ENCODE measurements around the gene SPATA20. TPM values are rescaled to one million over a fixed set of nuclear protein-coding genes. Genes with fewer than 3 reads are reported as not detected.

Gene SPATA20
- total RNA-seq, 2 experiments from 2014 or later = 7.9 to 8.3 TPM

- intact Hi-C loops (cut with micrococcal nuclease; ENCODE audit: unreplicated experiment) = no loop called here
- Histone ChIP-seq H3K9me2 (ENCODE audit: insufficient read depth, low read length) (no peaks in the 10 kb centered on the region), H3K79me2 (ENCODE audit: insufficient read depth, low read depth, low read length) (no peaks in the 10 kb centered on the region), H4K20me1 (ENCODE audit: insufficient read depth, low read length) (no peaks in the 10 kb centered on the region), H3K4me2 (ENCODE audit: low read length) (no peak overlapping the region), H3K27ac (ENCODE audit: low read depth, low read length, poor library complexity, severe bottlenecking) (no peak overlapping the region), H3K36me3 (ENCODE audit: insufficient read depth, low read length) (no peaks in the 10 kb centered on the region), H2AFZ (ENCODE audit: low read length) (no peak overlapping the region), H3K4me3 (ENCODE audit: low read depth, low read length, poor library complexity, severe bottlenecking) (no peak overlapping the region), H3K9me3 (ENCODE audit: low read length) (no peaks in the 10 kb centered on the region), H3K4me1 (ENCODE audit: insufficient read depth, low read length, poor library complexity, severe bottlenecking) (peaks cover 8% of the 10 kb centered on the region)
- CTCF ChIA-PET (ENCODE audit: unreplicated experiment) = no interaction called here
- TF ChIP-seq EZH2phosphoT487 (IDR thresholded peaks at IDR 0.05; ENCODE audit: borderline replicate concordance, low read depth, low read length) = no peak
- TF ChIP-seq, protein P1, sequence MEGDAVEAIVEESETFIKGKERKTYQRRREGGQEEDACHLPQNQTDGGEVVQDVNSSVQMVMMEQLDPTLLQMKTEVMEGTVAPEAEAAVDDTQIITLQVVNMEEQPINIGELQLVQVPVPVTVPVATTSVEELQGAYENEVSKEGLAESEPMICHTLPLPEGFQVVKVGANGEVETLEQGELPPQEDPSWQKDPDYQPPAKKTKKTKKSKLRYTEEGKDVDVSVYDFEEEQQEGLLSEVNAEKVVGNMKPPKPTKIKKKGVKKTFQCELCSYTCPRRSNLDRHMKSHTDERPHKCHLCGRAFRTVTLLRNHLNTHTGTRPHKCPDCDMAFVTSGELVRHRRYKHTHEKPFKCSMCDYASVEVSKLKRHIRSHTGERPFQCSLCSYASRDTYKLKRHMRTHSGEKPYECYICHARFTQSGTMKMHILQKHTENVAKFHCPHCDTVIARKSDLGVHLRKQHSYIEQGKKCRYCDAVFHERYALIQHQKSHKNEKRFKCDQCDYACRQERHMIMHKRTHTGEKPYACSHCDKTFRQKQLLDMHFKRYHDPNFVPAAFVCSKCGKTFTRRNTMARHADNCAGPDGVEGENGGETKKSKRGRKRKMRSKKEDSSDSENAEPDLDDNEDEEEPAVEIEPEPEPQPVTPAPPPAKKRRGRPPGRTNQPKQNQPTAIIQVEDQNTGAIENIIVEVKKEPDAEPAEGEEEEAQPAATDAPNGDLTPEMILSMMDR (conservative IDR thresholded peaks at IDR 0.05; ENCODE audit: low read length) = no peak
- POLR2A ChIA-PET = no interaction called here
- no TSS peak for BruUV-seq (replicated peaks)
- no peak for DNase-seq (ENCODE audit: low spot score)
These were observed 47.9 kb downstream of the SPATA20 start for GRCh38 chr17:50594892-50595291.

DNA sequence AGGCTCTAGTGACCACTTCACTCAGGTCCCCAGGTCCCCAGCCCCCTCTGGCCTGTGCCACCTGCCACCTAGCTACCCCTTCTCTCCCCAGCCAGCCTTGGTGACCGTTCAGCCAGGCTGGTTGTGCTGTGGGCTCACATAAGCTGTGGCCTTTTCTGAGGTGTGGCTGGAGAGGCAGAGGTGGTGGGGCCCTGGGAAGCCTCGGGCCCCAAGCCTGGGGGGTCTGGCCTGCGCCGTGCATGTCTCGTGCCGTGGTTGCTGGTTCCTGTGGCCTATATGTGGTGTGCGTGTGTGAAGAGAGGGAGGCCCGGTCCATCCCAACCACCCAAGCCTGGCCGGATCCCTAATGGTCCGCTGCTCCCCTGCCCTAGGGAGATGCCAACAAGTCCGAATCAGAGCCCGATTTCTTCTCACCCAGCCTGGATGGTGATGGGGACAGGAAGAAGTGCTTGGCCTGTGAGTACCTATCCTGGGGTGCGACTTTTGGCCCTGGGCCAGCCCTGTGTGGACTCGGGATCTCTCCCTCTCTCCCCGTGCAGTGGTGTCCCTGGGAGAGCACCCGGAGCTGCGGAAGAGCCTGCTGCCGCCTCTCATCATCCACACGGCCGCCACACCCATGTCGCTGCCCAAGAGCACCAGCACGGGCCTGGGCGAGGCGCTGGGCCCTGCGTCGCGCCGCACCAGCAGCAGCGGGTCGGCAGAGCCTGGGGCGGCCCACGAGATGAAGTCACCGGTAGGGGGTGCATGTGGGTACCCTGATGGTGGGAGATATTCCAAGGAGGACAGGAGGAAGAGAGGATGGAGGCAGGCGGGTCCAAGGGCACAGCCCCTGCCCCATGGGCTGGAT is 49.4 kb downstream of the SPATA20 start:
- ChIA-PET POLR2A (no interaction called here), CTCF (ENCODE audit: unreplicated experiment) (no interaction called here)
- no peaks in the 10 kb centered on the region for H3K9me2 ChIP-seq (ENCODE audit: insufficient read depth, low read length)
- TF ChIP-seq, protein P1 (conservative IDR thresholded peaks at IDR 0.05; ENCODE audit: low read length) = no peak
- TF ChIP-seq EZH2phosphoT487 (IDR thresholded peaks at IDR 0.05; ENCODE audit: borderline replicate concordance, low read depth, low read length) = no peak
- H3K27ac ChIP-seq (ENCODE audit: low read depth, low read length, poor library complexity, severe bottlenecking) = no peak overlapping the region
- H3K79me2 ChIP-seq (ENCODE audit: insufficient read depth, low read depth, low read length) = no peaks in the 10 kb centered on the region
- no peaks in the 10 kb centered on the region for H3K36me3 ChIP-seq (ENCODE audit: insufficient read depth, low read length)
- no peaks in the 10 kb centered on the region for H4K20me1 ChIP-seq (ENCODE audit: insufficient read depth, low read length)
- H3K4me1 ChIP-seq (ENCODE audit: insufficient read depth, low read length, poor library complexity, severe bottlenecking) = peaks cover 8% of the 10 kb centered on the region
- no peak overlapping the region for H2AFZ ChIP-seq (ENCODE audit: low read length)
- H3K9me3 ChIP-seq (ENCODE audit: low read length) = no peaks in the 10 kb centered on the region
- no peak overlapping the region for H3K4me3 ChIP-seq (ENCODE audit: low read depth, low read length, poor library complexity, severe bottlenecking)
- DNase-seq (ENCODE audit: low spot score) = no peak
- H3K4me2 ChIP-seq (ENCODE audit: low read length) = no peak overlapping the region
- no TSS peak for BruUV-seq (replicated peaks)
- intact Hi-C loops (cut with micrococcal nuclease; ENCODE audit: unreplicated experiment) = no loop called here

DNA sequence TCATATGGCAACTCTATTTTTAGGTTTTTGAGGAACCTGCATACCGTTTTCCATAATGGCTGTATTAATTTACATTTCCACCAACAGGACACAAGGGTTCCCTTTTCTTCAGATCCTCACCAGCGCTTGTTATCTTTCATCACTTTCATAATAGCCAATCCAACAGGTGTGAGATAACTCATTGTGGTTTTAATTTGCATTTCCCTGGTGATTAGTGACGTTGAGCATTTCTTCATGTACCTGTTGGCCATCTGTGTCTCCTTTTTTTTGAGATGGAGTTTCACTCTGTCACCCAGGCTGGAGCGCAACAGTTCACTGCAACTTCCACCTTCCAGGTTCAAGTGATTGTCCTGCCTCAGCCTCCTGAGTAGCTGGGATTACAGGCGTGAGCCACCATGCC is 51.5 kb downstream of the SPATA20 start:
- Histone ChIP-seq H3K79me2 (ENCODE audit: insufficient read depth, low read depth, low read length) (no peaks in the 10 kb centered on the region), H3K9me3 (ENCODE audit: low read length) (no peaks in the 10 kb centered on the region), H3K27ac (ENCODE audit: low read depth, low read length, poor library complexity, severe bottlenecking) (no peak overlapping the region), H3K9me2 (ENCODE audit: insufficient read depth, low read length) (no peaks in the 10 kb centered on the region), H2AFZ (ENCODE audit: low read length) (no peak overlapping the region), H3K4me2 (ENCODE audit: low read length) (0 out of 2 replicates have a peak overlapping the region, but pooled peaks have one; percentile 6), H3K36me3 (ENCODE audit: insufficient read depth, low read length) (no peaks in the 10 kb centered on the region), H4K20me1 (ENCODE audit: insufficient read depth, low read length) (no peaks in the 10 kb centered on the region), H3K4me1 (ENCODE audit: insufficient read depth, low read length, poor library complexity, severe bottlenecking) (peaks cover 8% of the 10 kb centered on the region), H3K4me3 (ENCODE audit: low read depth, low read length, poor library complexity, severe bottlenecking) (no peak overlapping the region)
- no peak for TF ChIP-seq EZH2phosphoT487 (IDR thresholded peaks at IDR 0.05; ENCODE audit: borderline replicate concordance, low read depth, low read length)
- TF ChIP-seq, protein P1 (conservative IDR thresholded peaks at IDR 0.05; ENCODE audit: low read length) = no peak
- ChIA-PET CTCF (ENCODE audit: unreplicated experiment) (no interaction called here), POLR2A (no interaction called here)
- peak; percentile 39 for DNase-seq (ENCODE audit: low spot score)
- no TSS peak for BruUV-seq (replicated peaks)
- intact Hi-C loops (cut with micrococcal nuclease; ENCODE audit: unreplicated experiment) = no loop called here

All from OCI-LY7 (cell line).